GM10266 (cell line): ENCODE results near the gene OR6C3.

Experiments used
- DNase-seq: peaks from one replicate; pipeline ENCODE4 v3.0.0; 2012; ENCODE audit errors: extremely low spot score
- CTCF ChIP-seq: IDR thresholded peaks from 2 replicates; pipeline ENCODE4 v1.5.1; 2012; ENCODE audit warnings: mild to moderate bottlenecking, low read depth; ENCODE audit not compliant: control insufficient read depth, insufficient read depth; ENCODE audit errors: missing control alignments

Gene OR6C3

GRCh38 chr12:55362675-55363074, 32.1 kb downstream of the OR6C3 start, which contains the start of gene OR6C75:
Gene OR6C75, plus strand, starts transcription at chr12:55362975. Its CDS starts 2,136 bp downstream, at chr12:55365111.
- no peak for DNase-seq
- no peak for TF ChIP-seq CTCF

GRCh38 chr12:55365086-55365485, 34.5 kb downstream of the OR6C3 start:
- DNase-seq = no peak
- no peak for TF ChIP-seq CTCF

- TF ChIP-seq CTCF = no peak
- no peak for DNase-seq
These were observed 42.0 kb downstream of the OR6C3 start for GRCh38 chr12:55372521-55372920.
